Limb (tissue), 2 donors: ENCODE measurements around the gene PRR15.

ENCODE experiments used
- DNase-seq, 2 donors: peaks; one replicate each; pipeline ENCODE4 v3.0.0-alpha.2; 2016; ENCODE audit errors: extremely low spot score in 2 of 2

Gene PRR15

DNA sequence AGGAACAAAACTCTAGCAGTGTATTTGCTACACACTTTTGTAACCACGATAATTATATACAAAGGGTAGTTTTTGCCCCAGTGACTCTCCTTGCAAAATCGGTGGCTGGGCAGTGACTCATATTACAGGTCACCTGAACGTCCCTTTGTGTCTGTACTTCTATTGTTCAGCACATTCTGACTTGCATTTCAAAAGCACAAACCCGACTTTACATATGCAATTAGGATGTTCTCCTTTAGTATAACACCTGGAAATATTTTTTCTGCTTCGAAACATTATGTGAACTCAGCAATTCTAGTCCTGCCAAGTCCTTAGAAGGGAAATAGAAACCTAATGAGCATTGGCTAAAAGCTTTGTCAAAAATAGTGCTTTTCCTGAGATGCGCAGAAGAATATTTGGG is 6.0 kb downstream of the PRR15 start:
- DNase-seq: no peak

DNA sequence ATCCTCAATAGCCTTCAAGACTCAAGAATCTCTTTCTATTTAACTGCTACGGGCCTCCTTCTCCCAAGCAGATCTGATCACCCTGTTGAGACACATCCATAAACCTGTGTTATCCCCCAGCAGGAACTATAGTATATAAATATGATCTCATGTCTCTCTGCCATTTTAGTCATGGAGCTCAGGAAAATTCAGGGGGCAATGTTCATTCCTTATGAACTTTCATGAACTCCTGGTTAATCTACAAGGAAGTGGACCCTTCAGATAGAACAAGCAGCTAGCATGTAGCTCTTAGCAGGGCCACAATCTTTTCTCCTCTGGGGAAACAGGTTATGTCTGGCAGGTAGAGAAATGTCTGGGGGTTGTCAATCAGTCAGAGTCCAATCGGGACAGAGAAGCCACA is 8.9 kb downstream of the PRR15 start:
- no peak for DNase-seq

DNA sequence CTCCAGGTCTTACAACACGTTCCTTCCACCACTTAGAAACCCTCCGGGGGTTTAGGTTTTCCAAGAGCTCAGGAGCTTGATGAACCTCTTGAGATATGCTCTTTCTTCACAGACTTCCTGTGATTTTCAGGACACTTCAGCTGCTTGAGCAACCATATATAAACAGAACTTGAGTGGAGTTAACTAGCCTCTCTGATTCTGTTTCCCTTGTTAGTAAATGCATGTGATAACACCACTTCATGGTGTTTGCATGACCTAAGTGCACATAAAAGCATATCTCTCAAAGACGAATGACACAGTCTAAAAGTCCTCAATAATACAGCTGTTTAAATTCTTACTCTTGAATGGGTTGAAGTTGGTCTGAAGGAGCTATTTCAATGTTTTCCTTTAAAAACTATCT is 9.9 kb downstream of the PRR15 start:
- no peak for DNase-seq

DNA sequence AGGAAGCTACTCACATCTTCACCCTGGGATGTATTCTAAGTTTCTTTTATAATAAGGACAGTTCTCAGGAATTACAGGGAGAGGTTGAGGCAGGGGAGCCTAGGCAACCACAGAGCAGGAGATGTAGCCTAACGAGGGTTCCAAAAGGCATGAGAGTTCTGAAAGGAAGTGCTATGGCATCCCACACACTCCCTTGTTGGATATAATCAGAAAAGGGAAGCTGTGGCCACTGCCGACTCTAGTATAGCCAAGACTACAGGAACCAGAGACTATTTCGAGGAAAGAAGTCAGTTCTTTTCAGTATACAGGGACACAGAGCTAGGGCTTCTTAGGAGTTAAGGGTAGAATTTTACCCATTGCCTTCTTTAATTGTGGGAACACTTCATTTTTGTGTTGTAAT is 11.0 kb downstream of the PRR15 start:
- no peak for DNase-seq

DNA sequence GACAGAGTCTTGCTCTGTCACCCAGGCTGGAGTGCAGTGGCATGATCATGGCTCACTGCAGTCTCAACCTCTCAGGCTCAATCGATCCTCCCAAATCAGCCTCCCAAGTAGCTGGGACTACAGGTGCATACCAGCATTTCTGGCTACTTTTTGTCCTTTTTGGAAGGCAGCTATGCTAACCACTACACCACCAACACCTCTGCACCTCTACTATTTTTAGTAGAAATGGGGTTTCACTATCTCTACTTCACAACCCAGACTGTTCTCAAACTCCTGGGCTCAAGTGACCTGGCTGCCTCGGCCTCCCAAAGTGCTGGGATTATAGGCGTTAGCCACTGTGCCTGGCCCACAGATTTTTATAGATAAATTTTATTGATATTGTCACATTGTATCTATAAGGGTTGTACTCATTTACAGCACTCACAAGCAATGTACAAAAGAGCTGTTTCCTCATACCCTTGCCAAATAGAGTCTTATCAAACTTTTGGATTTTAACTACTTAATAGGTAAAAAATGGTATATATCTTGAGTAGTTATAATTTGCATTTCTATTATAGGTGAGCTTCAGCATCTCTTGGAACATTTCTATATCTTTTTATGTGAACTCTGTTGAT is 23.7 kb downstream of the PRR15 start:
- DNase-seq: no peak

DNA sequence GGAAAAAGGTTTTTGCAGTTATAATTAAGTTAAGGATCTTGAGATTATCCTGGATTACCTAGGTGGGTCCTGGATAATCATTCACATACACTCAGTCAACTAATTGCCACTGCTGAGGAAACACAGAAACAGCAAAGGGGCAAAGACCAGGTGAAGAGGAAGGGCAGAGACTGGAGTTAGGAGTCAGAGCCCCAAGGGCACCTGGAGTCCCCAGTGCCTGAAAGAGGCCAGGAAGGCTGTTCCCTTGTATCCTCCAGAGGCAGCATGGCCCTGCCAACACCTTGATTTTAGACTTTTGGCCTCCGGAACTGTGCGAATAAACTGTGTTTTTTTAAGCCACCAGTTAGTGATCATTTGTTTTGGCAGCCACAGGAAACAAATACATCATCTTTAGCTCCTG is 24.6 kb downstream of the PRR15 start:
- no peak for DNase-seq

DNA sequence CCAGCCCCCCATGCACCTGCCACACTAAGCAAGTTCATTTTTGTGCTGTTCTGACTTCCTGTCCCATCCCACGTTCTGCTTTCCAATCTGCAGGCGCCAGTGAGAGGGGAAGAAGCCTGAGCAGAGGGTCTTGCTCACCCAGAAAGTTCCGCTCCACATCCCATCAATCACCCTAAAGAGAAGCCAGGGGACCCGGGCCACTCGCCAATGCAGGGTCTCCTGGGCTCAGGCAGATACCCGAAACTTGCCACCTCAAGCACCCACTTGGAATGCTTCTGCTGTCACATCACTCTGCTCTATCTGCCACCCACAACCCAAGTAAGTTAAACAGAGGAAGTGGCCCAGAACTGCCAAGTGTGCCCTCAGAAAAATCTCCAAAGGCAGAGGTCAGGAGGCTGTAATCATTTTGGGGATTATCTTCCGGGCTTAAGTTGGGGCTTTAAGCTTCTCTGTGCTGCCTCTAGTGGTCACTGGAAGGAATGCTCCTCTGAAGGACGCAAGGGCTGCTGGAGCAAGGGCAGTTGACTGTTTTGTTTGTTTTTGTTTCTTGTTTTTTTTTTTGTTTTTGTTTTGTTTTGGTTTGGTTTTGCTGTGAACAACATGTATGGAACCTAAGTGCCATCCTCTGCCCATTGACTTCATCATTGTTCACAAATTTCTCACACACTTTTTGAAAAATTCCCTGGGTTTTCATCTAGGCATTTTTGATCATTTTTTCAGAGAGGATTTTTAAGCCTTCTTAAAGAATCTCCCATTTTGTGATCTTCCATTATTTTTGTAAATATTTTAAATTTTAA is 25.5 kb downstream of the PRR15 start:
- no peak for DNase-seq

DNA sequence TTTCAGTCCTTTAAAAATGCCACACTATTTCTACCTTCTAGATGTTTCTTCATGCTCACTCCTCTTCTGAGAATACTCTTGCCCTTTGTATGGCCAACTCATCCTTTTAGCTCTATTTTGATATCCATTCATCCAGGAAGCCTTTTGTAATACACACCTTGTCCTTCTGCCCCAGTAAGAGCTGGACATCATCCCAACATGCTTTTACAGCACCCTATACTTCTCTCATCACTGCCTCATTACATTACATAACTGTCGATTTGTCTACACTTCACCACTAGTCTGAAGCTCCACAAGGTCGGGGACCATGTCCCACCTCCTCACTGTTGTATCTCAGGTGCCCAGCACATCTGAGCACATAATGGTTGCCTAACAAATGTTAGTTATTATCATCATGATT is 29.2 kb downstream of the PRR15 start:
- no peak for DNase-seq

DNA sequence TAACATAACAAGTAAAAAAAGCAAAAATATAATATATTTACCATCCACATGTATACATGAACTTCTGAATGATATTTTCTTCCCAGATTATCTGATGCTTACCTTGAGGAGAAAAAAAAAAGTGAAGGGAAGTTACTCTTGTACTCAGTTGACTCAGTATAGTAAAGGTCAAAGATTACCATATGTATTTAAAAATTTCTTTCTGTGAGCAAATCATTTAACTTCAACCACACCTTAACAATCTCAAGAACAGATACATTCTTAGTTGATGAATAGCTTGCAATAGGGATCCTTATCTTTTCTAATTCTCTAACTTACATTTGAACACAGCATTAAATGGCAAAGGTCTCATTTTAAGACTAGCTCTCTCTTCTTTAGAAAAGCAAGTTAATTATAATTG is 29.8 kb downstream of the PRR15 start:
- no peak for DNase-seq

DNA sequence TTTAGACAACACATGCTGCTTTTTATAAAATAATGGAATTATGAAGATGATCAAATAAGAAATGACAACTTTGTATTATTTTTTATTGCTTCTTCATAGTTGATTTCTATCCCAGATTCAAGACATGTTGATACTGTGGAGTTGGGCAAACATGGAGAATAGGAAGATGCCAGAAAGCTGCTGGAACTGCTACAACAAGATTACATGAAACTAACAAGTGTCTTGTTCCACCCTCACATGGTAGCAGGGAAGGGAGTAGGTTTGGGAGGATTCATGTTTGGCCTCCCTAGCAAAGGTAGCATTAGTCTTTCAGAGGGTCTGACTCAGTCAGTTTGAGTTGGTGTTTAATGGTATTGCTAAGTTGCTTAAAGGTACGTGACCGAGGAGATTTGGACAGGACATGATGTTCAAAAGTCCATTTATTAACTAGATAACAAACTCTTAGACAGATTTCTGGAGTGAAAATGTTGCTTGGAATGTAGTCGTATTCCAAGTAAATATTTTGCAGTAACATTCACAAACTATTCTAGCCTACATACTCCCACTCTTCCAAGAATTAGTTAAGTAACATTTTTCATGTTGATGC is 33.1 kb downstream of the PRR15 start:
- DNase-seq: no peak

DNA sequence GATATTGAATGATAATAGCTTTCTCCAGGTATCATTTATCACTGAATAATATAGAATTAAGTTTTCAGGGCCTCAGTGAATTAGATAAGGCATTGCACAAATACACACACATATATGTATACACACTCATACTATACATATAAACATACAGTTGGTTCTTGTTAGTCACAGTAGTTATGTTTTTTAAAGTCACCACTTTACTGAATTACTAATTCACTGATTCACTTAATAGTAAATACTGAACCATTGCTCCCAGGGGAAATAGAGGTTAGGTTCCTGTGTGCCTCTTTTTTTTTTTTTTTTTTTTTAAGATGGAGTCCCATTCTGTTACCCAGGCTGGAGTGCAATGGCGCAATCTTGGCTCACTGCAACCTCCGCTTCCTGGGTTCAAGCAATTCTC is 33.6 kb downstream of the PRR15 start:
- no peak for DNase-seq

DNA sequence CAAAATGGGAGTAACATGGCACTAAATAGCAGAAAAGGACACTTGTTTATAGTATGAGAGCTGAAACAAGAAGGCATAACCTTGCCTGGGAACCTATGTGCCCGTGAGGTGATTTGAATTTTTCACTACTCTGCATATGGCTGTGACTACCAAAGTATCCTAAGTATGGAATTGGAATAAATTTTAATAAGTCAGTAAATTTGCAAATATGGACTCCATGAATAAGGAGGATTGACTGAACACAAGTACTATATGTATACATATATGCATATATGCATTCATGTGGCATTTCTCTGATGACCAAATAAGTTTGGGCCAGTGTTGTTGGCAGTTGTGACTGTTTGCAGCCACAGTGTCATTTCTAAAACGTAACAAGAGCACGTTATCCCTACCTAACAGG is 34.5 kb downstream of the PRR15 start:
- DNase-seq: no peak

DNA sequence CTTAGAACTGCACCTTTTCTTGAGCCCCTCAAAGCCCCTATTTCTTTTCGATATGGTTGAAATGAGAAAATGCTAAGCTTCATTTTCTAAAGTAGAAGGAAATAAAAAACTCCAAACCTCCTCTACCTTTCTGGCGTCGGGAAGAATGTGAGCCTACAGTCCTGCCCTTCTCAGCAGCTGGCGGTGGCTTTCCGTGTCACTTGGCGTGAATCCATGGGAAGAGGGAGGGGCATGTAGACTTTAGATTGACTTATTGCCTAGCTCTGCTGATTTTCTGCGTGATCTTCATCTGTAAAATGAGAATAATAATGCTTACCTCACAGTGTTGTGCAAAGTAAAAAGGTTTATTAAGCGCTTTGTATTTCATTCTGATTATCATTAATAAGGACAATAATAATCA is 35.0 kb downstream of the PRR15 start:
- DNase-seq: no peak

DNA sequence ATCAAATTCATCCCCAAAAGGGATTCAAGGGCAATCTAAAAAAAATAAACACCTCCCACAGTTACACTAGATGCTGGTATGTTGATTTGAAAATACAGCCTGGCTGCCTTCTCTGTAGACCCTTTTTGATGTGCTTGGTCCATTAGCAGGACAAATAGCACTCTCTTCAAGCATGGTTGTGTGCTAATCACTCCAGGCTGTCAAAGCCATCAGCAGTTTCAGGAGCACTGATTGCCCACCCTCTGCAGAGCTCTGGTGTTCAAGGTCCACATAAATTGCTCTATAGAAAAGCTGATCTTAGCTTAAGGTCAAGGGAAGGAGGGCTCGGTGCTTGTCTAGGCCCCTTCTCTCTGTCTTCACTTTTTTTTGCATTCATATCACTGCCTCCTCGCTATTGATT is 35.4 kb downstream of the PRR15 start:
- no peak for DNase-seq

DNA sequence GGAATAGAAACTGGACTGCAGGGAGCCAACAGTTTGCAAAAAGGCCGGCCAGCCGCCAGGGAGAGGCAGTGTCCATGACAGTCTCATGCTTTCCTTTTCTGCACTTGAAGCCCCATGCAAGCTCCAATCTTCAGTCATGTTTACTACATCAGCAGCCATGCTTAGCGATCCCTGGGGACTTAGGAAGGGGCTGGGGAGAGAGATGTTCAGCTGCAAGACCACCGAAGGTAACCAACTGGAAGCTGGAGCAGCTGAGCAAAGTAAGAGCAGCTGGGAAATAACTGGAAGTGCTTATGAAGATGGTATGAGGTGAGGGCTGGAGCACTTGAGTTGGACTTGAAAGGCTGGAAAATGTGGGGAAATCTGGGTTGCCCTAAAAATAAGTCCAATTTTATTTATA is 37.0 kb downstream of the PRR15 start:
- DNase-seq: no peak

DNA sequence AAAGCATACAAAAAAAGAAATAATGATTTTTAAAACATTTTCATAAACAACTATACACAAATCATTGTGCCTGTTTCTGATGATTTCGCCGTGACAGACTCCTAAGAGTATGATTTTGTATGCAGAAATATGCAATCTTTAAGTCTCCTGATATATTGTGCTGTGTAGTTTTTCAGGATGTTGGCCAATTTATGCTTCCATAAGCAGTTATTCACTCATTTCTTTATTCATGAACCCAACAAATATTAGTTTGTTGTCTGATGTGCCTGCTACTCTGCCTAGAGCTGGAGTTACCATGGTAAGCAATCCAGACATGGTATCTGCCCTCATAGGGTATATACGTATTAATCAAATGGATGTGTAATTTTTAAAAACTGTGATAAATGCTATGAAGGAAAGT is 40.4 kb downstream of the PRR15 start:
- no peak for DNase-seq

DNA sequence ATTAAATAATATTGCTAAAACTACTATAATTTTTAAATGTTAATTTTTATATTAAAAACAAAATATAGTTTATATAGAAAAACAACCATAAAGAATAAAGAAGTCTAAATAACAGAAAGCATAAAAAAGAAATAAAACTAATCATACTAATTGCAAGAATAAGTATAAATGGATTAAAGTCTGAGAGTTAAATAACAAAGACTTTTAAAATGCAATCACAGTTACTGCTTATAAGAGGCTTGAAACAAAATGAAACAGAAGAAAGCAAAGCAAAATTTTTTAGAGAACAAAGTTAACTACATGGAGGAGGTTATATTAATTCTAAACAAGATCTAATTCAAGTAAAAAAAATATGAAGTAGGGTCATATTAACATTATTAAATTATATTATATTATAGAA is 41.1 kb downstream of the PRR15 start:
- no peak for DNase-seq

DNA sequence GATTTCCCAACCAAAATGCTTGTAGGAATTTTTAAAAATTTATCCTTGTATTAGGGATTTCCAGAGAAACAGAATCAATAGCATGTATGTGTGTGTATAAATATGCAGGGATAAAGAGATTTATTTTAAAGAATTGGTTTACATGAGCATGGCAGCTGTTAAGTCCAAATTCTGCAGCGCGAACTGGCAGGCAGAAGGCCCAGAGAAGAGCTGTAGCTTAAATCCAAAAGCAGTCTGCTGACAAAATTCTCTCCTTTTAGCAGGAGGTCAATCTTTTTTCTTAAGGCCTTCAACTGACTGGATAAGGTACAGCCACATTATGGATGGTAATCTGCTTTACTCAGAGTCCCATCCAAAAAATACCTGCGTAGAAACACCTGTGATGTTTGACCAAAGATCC is 42.0 kb downstream of the PRR15 start:
- no peak for DNase-seq

DNA sequence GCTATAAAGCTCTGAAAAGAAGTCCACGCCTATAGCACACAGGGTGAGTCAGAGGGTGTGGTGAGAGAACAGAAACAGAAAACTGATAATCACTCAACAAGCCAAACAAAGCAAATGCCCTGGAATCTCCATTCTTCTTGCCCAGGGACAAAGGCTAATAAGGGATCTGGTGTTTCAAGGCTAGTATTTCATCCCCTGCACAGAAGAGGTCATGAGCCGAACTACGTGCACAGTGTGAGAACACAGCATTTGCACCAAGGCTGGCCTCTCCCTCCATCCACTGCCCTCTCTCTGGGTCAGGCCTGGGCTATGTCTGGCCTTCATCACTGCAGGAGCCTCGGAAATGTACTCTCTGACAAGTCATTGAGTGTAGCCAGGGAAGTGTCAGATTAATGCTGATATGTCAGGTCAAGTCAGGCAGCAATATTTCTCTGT is 42.7 kb downstream of the PRR15 start:
- no peak for DNase-seq

DNA sequence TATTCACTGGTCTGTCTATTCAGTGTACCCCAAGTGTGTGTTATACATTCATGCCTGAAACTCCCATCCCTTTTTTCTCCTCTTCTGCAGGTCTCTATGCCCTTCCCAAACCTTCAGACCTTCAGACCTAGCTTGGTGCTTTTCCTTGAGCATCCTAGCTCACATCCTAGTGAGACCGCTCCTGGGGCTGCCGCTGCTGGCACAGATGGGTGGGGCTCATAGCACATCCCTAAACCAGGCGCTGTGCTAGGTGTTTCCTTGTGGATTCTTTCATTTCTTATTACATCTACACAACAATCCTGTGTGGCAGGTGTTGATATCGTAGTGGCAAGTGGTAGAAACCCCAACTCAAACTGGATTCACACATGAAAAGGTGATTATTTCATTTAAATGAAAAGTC is 43.2 kb downstream of the PRR15 start:
- DNase-seq: no peak

DNA sequence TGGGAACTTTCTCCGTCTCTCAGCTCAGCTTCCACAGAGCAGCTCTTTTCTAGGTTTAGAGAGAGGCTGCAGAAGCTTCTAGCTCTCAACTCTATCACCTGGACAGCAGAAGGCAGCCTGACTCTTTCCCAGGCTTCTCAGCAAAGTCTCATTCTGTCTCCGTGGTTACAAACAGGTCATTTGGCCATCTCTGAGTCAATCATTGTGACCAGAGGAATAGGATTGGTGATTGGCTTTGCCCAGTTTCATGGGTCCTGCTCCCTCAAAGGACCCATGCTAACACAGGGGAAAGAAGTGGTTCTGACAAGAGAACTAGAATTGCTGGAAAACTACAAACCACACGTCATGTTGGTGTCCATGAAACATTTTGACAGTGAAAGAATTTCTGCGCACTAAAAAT is 43.6 kb downstream of the PRR15 start:
- DNase-seq: no peak

DNA sequence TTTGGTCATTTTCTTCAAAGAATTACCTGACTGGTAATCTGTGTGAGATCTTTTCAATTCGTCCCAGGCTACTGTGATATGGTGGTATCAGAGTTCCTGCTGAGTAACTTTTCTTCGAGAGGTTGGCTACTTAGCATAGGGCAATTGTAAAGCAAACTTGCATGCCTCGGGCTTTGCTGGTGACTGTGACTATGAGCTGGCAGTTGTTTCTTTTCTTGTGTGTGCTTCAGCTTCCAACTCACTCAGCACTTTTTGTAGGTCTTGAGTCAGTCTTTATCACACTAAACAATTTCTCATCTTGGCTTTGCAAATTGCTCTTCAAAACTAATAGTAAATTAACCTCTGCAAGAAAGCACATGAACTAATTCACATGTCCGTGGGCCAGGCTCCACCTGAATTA is 44.3 kb downstream of the PRR15 start:
- no peak for DNase-seq
